T1000 (cell line): Measurements from ENCODE around the gene CLIP1.
A peak's percentile ranks its signal among the peaks of the same experiment; 100 is the strongest.
"Not testable (repeated sequence)": the region's sequence is repeated elsewhere in the genome, so short reads cannot be mapped to it uniquely, and the experiment has no call there.

ENCODE experiments used
- DNase-seq: peaks from one replicate; lab custom pipeline; 2025; ENCODE audit warnings: mixed read lengths; lab: John Stamatoyannopoulos, UW

The CLIP1 gene

DNA sequence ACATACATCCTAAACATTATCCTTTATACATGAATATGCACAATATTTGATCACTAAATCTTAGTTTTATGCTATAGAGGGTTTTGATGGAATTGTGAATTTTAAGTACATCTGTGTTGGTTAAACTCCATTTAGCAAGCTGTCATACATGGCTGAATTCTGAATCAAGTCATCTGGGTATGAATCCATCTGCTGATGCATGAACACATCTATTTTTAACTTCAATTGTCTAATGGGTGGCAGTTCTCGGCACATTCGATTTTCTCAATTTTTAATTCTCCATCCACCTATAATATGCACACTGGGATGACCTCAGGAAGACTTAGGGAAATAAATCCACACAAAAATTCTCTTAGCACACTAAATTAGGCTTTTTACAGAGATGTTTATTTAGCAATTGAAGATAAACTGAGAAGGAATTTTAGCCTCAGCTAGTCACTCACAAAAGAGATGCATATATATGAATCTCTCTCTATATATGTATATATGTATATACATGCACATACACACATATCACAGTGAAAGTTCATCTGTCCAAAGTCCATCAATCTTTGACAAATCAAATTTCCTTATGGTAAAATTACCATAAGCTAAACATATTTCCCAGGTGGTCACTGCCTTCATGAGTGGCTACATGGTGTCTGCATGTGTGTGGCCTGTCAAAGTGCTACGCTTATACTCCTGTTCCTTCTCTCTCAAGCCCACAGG, 111.7 kb downstream of the CLIP1 start:
- DNase-seq = no peak

DNA sequence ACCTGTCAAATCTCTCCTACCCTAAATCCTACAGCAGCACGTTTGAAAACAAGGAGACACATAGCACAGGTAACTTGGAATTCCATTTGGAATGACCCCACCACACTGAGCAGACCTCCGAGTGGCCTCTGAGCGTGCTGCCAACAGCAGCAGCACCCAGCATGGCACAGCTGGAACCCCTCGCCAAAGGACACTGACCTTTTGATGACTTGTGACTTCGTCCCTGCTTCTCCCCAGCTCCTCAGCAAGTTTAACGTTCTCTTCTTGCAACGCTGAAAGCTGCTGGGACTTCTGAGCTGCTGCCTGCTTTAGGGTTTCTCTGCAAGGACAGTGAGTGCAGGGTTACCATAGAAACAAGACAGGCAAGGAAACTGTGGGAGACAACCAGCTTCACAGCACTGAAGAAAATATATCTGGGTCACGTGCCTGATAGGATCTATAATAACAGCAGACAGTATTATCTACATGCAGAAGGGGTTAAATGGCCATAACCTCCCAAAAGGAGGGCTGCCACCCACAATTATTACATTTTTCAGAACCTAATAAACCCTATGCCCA, 112.8 kb downstream of the CLIP1 start:
- no peak for DNase-seq

DNA sequence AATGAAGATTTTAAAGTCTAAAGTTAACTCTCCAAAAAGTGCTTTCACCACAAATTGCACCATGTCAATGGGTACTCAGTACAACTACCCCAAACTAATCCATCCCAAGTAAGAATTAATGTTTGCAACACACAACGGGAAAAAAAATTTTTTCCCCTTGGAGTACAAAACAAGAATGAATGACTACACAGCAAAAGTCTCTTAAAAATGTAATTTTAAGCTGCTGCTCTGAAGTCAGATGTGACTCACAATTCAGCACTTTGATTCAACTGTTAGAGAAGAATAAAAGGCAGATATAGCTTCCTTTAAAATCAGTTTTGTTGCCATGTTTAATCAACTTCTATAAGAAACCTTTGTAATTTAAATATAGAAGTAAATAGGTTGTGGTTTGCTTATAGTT, 113.7 kb downstream of the CLIP1 start:
- no peak for DNase-seq

DNA sequence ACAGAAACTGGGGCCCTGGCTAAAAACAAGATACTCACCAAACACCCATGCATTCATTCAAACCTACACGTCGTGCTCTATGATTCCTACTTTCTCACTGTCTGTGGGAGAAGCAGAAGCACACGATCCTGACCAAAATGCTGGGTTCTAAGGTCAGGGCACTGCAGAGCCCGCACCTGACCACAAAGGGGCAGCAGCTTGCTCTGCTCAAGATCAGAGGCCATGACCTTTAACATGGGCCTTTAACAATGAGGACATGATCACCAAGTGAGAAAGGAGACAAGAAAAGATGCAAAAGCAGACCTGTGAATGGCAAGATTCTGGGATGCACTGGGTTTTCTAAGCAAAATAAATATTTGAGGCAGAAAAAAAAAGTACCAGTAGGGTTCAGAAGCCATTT, 116.1 kb downstream of the CLIP1 start:
- no peak for DNase-seq

DNA sequence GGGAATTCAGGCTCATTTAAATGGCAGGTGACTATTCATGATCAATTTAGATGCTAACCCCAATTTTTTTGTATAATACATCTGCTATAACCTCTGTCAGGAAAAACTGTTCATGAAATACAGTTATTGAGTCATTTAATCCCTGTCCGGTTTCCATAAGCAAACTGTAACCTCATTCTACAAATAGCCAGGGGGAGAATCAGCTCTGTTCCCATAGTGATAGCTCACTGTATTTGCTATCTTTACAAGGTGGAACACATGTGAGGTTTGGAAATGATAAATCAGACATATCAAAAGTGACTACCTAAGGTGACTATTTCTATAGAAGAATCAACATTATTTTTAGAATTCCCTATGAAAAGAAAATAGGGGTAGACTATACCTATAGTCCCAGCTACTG, 117.5 kb downstream of the CLIP1 start:
- DNase-seq = no peak

DNA sequence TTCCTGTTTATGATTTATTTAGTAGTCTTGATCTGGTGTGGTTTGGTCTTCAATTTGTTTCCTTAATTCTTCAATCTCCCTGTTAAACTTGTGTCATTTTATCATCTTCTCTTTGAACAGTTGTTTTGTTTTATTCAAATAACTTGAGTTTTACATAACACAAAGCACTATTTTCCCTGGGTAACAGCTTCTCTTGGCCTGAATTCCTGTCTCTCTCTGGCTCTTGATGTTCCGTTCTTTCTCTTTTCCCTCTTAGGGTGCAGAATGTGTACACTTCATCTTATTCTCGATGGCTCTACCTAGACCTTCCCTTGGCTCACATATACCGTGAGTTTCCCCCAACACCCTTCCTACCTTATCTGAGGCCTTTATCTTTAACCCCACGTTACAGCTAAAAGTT, 119.4 kb downstream of the CLIP1 start:
- DNase-seq = no peak

DNA sequence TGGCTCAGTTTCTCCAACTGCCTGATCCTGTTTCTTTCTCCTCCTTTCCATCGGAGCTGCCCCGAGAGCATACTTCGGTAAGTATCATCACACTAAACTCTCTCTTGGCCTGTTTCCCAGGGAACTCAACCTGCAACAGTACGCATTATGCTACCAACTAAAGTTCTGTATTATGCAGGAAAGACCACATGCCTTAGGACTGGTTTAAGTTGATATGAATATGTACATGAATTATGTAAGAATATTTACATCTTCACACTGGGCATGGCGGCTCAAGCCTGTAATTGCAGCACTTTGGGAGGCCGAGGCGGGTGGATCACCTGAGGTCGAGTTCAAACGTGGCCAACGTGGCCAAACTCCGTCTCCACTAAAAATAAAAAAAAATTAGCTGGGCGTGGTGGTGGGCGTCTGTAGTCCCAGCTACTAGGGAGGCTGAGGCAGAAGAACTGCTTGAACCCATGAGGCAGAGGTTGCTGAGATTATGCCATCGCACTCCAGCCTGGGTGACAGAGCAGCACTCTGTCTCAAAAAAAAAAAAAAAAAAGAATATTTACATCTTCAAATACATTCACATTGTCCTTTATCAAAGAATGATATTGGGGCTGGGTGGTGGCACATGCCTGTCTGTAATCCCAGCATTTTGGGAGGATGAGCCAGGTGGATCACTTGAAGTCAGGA, 124.3 kb downstream of the CLIP1 start:
- no peak for DNase-seq

DNA sequence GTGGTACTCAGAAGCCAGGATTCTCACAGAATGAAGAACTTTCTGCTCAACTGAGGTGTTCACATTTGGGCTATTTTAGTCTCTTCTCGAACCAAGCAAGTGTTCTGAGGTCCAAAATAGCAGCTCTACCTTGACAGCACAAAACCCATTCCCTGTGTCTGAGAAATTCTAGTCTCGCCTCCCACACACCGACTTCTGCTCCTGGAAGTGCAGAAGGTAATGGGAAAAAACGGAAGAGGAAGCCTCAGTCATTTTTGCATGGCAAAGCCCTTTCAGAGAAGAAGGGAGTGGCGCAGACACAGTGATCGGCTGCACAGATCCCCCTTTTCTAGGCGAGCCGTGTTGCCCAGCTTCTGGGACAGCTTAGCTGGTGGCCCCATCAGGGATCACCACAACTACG, 125.0 kb downstream of the CLIP1 start:
- no peak for DNase-seq

DNA sequence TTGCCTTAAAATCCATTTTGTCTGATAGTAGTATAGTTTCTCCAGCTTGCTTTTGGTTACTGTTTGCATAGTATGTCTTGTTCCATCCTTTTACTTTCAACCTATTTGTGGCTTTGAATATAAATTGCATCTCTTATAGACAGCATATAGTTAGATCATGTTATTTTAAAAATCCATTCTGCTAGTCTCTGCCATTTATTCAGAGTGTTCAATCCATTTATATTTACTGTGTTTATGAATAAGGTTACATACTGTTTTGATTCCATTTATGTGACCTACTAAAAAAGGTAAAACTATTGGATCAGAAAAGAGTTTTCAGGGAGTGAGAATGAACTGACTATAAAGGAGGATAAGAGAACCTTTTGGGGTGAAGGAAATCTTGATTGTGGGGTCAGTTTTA, 126.6 kb downstream of the CLIP1 start:
- DNase-seq = no peak

DNA sequence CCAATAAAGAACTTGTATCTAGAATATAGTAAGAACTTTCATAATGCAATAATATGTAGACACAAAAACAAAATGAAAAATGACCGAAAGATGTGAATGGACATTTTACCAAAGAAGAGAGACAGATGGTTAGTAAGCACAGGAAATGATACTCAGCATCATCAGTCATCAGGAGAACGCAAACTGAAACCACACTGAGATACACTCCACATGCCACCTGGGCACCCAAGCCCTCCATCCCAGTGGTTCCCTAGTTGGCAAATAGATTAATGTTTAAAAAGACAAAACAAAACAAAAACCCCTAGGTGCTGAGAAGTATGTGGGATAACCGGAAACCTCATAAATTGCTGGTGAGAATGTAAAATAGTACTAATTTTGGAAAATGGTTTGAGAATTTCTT, 129.4 kb downstream of the CLIP1 start:
- DNase-seq = no peak

DNA sequence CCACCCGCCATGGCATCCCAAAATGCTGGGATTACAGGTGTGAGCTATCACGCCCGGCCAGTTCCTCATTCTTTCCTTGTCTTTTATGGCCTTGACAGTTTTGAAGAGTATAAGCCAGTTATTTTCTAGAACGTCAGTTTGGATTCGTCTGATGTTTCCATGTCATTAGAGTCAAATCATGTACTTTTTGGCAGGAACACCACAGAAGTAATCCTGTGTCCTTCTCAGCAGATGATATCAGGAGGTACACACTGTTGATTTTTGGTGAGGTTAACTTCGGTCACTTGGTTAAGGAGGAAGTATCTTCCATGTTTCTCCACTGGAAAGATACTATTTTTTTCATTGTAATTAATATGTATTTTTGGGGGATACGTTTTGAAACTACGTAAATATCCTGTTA, 131.0 kb downstream of the CLIP1 start:
- no peak for DNase-seq

DNA sequence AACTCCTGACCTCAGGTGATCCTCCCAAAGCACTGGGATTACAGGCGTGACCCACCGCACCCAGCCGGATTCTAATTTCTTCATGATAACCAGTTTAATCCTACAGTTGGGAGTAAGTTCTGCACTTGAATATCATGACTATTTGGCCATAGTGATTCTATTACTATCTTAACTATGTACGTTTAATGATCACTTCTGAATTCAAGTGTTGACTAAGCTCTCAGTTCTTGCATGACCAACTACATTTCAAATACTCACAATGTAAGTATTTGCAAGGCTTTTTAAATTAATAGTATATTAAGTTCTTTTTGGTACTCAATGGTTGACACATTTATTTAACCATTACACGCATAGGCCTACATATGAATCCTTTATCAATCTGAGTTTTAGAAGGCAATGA, 138.8 kb downstream of the CLIP1 start:
- DNase-seq = no peak

DNA sequence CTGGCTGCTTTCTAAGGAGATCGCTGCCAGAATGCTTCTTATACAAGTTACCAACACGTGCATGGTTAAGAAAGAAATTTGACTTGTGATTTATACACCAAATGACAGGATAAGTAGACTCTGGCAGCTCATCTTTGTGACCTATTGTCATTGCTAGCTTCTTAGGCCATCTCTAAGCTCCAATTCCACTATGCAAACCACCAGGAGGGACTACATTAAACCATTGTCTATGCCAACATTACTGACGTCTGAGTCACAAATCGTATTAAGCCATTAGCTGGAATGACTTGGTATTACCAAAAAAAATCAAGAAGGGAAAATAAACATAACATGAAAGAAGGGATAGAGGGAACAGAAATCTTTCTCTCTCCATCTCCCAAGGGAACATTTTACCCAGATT, 140.4 kb downstream of the CLIP1 start:
- peak; percentile 72 for DNase-seq

DNA sequence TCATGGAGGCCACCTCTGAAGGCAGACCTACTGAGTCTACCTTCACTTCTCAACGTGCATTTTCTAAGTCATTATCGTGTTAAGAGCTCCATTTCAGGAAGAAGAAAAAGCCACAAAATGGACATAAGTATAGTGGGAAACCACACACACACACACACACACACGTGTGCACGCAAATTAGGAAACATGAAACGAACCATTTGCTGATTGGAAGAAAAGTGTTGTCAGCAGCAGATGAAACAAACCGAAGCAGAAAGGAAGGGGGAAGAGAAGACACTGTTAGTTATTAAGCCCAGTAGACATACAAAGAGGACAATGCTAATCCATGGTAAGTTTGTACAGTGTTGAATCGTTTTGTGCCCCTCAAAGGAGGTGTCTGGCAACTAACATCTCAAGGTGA, 146.2 kb downstream of the CLIP1 start:
- DNase-seq = no peak

DNA sequence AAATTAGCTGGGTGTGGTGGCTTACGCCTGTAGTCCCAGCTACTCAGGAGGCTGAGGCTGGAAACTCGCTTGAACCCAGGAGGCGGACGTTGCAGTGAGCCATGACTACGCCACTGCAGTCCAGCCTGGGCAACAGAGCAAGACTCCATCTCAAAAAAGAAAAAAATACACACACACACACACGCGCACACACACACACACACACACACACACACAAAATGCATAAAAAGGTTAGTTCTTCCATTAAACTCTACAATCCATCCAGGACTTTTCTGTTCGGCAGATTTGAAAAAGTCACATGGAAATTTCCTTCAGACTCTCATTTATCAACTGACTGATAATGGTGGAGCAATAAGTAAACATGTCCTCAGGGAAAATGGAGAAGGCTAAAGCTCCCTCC, 147.0 kb downstream of the CLIP1 start:
- no peak for DNase-seq

DNA sequence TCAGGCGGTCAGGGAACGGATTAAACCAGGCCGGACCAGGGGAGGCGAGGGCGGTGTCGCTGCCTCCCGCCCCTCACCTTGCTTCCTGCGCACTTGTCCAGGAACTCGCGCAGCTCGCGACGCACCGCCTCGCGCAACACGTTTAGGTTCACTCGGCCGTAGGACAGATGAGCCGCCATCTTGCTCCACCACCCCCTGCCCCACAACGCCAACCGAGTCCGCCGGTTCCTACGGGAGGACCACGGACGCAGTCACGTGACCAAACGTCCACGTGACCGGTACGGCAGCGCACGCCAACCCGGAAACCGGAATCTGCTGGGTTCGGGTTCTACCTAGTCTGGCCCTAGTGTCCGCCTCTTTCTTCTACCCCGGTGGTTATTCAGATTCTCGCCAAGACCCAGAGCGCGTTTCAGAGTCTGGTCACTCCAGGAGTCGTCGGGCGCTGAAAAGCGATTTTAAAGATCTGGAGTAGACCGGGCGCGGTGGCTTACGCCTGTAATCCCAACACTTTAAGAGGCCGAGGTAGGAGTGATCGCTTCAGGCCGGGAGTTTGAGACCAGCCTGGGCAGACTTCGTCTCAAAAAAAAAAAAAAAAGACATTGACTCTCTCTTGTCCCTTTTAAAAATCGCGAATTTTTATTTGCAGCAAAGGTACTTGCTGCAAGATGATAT, 156.1 kb downstream of the CLIP1 start, which contains the start of gene VPS33A:
Gene VPS33A (minus strand): TSS at position 265 of the 672 bp plus-strand sequence. CDS start 86 bp downstream, at position 179.
- DNase-seq = peak; percentile 100

DNA sequence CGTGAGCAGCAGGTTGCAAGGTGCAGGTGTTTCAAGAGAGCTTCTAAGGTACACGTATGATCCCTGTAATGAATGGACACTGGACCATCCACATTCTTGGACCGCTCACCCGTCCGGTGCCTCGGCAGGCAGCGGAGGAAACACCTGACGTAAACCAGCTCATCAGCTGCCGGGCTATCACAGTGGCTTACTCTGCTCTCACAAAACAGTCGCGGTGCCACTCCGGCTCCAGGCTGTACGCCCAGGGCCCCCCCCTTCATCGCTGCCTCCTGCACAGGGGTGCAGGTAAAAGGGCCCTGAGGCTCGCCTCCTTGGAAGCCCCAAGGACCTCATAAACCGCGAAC, 156.6 kb downstream of the CLIP1 start:
- DNase-seq = no peak

DNA sequence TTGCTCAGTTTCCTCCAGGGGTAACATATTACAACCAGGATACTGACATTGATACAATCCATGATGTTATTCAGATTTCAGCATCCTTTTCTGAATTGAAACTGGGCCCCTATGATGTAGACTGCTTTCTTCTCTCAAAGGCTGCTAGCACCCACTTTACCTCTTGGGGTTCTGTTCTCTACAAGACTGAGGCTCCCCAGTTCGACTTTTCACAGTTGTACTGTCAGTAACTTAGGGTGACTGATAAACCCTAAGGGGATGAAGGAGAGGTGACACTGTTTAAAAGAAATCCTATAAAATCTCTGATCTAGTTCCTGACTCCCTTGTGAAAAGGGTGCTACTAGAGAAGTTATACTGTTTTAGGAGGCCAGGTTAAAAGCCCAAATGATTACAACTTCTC, 157.0 kb downstream of the CLIP1 start:
- no peak for DNase-seq

DNA sequence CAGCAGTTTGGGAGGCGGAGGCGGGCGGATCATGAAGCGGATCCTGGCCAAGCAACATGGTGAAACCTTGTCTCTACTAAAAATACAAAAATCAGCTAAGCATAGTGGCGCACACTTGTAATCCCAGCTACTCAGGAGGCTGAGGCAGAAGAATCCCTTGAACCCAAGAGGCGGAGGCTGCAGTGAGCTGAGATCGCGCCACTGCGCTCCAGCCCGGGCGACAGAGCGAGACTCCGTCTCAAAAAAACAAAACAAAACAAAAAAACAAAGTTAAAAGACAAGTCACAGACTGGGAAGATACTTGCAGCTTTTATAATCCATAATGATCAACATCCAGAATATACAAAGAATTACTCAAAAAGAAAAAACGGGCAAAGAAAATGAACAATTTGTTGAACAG, 161.7 kb downstream of the CLIP1 start:
- not testable (repeated sequence) for DNase-seq

DNA sequence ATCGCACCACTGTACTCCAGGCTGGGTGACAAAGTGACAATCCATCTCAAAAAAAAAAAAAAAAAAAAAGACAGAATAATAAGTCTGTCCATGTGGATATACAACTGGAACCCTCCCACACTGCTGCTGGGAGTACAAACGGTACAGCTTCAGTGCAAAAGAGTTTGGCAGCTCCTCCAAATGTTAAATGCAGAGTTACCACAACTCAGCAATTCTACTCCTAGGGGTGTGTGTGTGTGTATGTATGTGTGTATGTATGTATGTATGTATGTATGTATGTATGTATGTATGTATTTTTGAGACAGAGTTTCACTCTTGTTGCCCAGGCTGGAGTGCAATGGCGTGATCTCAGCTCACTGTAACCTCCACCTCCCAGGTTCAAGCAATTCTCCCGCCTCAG, 163.5 kb downstream of the CLIP1 start:
- not testable (repeated sequence) for DNase-seq

DNA sequence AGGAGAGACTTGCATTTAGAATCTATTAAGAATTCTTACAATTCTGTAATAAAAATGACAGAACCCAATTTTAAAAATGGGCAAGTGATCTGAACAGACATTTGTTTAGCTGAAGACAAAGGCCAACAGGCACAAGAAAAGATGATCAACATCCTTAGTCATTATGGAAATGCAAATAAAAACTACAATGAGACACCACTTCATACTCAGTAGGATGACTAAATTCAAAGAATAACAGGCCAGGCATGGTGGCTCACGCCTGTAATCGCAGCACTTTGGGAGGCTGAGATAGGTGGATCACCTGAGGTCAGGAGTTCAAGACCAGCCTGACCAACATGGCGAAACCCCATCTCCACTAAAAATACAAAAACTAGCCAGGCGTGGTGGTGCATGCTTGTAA, 164.0 kb downstream of the CLIP1 start:
- not testable (repeated sequence) for DNase-seq

DNA sequence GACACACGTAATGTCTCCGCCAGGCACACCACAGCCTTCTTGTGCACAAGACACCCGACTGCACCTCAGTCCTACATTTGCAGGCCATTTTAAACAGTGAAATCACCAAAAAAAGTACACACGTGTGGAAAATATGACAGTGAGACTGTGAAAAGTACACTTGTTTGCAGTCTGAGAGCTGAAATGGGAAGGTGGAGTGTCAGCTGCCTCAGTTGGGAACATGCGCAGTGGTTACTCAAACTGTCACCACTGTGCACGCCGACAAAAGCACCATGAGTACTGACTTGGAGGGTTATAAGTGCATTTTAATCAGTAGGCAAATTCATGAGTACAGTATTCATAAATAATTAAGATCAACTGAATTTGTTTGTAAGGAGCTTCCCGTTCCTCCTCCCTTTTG, 171.9 kb downstream of the CLIP1 start:
- DNase-seq = no peak

DNA sequence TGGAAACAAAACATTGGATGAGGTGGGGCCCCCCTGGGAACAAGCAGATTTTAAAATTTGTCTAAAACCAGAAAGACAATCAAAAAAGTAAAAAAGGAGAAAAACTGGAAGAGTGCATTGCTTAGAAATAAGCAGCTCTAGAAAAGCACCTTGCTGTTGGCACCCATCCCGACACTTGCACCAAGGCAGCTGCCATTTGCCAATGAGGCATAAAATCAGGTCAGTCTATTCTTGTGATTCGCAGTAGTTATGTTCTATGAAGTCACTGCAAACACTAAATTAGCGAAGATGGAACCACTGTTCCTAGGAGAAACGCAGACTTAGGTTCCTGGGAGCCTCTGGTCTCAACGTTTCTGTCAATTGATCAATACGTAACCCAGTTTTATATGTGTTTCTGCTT, 172.4 kb downstream of the CLIP1 start:
- no peak for DNase-seq
